Mucosa of rectum (tissue), 2 donors: Measurements from ENCODE around the gene IKZF5.

Experiments
- H3K27ac ChIP-seq, 2 donors: one replicate each; pipeline ENCODE4 v1.7.0; 2013; ENCODE audit warnings: inconsistent platforms in 2 of 2, low read depth in 2 of 2, low read length in 2 of 2
- H3K27me3 ChIP-seq, 2 donors: one replicate each; pipeline ENCODE4 v1.7.0; 2013; ENCODE audit warnings: low read length in 2 of 2; ENCODE audit not compliant: control insufficient read depth in 2 of 2, insufficient read depth in 2 of 2
- H3K36me3 ChIP-seq, 2 donors: one replicate each; pipeline ENCODE4 v1.7.0; 2013; ENCODE audit warnings: low read length in 2 of 2; ENCODE audit not compliant: control insufficient read depth in 2 of 2, insufficient read depth in 2 of 2
- H3K4me1 ChIP-seq, 2 donors: one replicate each; pipeline ENCODE4 v1.7.0; 2013; ENCODE audit warnings: low read length in 2 of 2, mild to moderate bottlenecking in 1 of 2; ENCODE audit not compliant: control insufficient read depth in 2 of 2, insufficient read depth in 2 of 2
- H3K4me3 ChIP-seq, 2 donors: one replicate each; pipeline ENCODE4 v1.7.0; 2013; ENCODE audit warnings: low read length in 2 of 2
- H3K9ac ChIP-seq, 2 donors: one replicate each; pipeline ENCODE4 v1.7.0; 2013; ENCODE audit warnings: low read length in 2 of 2, low read depth in 1 of 2, mild to moderate bottlenecking in 1 of 2
- H3K9me3 ChIP-seq, 2 donors: one replicate each; pipeline ENCODE4 v1.7.0; 2013; ENCODE audit warnings: low read length in 2 of 2; ENCODE audit not compliant: control insufficient read depth in 2 of 2
- donor health status: healthy.
- donor health status: Normal muscosa, but diverticular disease.

Gene IKZF5

DNA sequence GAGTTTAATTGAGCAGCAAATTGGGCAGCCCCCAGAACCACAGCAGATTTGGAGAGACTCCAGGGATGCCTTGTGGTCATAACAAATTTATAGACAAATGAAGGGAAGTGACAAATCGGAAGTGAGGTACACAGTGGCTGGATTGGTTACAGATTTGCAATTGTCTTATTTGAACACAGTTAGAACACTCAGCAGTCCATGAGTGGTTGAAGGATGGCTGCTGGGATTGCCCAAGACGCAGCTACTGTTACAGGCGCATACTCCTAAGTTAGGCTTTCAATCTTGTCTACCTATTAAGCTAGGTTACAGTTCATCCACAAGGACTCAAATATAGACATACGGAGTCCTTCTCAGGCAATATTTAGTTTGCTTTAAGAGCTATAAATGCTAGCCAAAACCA is 7.6 kb upstream of the IKZF5 start:
- Histone ChIP-seq H3K4me1 (no peaks in the 10 kb centered on the region), H3K9me3 (no peaks in the 10 kb centered on the region), H3K9ac (no peak overlapping the region), H3K36me3 (no peaks in the 10 kb centered on the region), H3K27me3 (no peaks in the 10 kb centered on the region), H3K4me3 (no peak overlapping the region), H3K27ac (no peak overlapping the region)

DNA sequence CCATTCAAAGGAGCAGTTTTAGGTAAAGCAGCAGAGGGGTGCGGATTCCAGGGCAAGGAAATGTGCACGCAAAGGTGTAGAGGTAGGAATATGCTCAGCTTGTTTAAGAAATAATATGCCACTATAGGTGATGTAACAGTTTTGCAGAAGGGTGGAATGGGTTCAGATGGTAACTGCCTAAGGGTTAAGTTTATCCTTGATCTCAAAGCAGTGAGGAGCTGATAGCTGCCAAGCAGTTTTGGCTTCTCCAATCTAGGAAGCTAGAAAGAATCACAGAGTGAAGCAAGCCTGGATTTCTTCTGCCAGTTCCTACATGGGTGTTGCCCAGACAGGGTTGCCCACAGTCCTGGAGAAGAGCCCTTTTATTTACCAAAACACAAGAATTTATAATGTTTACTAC is 6.2 kb upstream of the IKZF5 start:
- Histone ChIP-seq H3K9ac (no peak overlapping the region), H3K27me3 (no peaks in the 10 kb centered on the region), H3K27ac (no peak overlapping the region), H3K4me3 (no peak overlapping the region), H3K4me1 (peaks cover under 1 to 4% of the 10 kb centered on the region in 2 donors), H3K9me3 (no peaks in the 10 kb centered on the region), H3K36me3 (no peaks in the 10 kb centered on the region)

DNA sequence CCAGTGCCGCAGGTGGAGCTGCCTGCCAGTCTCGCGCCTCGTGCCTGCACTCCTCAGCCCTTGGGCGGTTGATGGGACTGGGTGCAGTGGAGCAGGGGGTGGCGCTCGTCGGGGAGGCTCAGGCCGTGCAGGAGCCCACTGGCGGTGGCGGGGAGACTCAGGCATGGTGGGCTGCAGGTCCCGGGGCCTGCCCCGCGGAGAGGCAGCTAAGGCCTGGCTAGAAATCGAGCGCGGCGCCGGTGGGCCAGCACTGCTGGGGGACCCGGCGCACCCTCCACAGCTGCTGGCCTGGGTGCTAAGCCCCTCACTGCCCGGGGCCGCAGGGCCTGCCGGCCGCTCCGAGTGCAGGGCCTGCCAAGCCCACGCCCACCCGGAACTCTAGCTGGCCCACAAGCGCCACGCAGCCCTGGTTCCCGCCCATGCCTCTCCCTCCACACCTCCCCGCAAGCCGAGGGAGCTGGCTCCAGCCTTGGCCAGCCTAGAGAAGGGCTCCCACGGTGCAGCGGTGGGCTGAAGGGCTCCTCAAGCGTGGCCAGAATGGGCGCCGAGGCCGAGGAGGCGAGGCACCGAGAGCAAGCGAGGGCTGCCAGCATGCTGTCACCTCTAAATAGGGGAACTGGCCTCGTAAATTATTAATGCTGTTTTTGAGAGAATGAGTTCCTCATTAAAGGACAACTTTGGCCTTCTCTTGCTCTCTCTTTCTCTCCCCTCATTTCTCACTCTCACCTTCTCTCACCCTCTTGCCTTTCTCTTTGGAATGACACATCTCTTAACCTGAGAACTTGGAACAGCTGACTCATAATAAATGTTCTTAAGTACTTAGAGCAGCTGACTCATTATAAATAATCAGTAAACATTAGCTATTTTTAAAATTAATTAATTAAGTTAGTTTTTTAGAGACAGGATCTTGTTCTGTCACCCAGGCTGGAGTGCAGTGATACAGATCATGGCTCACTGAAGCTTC is 5.1 kb upstream of the IKZF5 start:
- no peaks in the 10 kb centered on the region for H3K9me3 ChIP-seq
- H3K4me1 ChIP-seq: peaks cover 4 to 8% of the 10 kb centered on the region in 2 donors
- H3K4me3 ChIP-seq: no peak overlapping the region
- no peak overlapping the region for H3K9ac ChIP-seq
- no peaks in the 10 kb centered on the region for H3K36me3 ChIP-seq
- no peak overlapping the region for H3K27ac ChIP-seq
- H3K27me3 ChIP-seq: no peaks in the 10 kb centered on the region

DNA sequence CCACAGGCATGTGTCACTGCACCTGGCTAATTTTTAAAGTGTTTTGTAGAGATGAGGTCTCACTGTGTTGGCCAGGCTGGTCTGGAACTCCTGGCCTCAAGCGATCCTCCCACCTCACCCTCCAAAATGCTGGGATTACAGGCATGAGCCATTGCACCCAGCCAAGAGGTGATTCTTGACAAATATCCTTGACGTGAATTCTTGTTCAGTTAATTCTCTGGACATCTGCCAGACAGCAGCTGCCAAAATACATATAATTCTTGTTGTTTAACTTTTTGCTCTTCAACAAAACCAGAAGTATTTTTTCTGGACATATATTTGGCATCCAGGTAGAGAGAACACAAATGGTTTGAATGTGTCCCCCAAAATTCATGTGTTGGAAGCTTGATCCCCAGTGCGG is 3.4 kb upstream of the IKZF5 start:
- H3K4me3 ChIP-seq: no peak overlapping the region
- H3K4me1 ChIP-seq: peaks cover 12 to 15% of the 10 kb centered on the region in 2 donors
- H3K27ac ChIP-seq: no peak overlapping the region
- H3K27me3 ChIP-seq: no peaks in the 10 kb centered on the region
- H3K36me3 ChIP-seq: no peaks in the 10 kb centered on the region
- H3K9ac ChIP-seq: no peak overlapping the region
- H3K9me3 ChIP-seq: no peaks in the 10 kb centered on the region

DNA sequence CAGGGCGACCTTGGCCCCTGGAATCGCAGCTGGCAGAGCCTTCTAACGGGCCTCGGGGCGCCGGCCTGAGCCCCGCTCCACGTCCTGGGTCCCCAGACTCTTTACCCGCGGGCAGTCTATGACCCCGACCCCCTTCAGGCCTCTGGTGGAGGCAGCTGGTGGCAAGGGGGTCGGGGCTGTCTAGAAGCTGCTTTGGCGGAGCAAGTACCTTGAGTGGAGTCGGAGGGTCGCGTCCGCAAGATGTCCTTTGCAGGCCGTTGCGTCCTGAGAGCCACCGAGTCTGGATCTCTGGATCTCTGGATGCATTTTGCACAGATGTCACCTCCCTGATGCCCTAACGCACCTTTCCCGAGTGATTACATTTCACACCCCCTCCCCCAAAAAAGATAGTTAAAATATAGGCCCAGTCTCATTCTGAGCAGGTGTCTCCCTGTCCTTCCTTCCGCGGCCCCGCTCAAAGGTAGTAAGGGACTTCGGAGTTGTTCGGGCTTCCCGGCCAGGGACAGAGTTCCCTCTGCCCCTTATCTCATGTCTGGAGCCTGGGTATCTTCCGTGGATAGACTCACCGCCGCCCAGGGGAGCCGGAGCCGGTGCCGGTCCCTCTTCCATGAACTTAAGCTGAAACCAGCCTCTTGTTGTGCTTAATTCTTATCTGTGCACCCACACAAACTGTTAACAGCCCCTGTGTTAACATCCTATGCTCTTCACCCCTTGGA is 668 bp upstream of the IKZF5 start:
- Histone ChIP-seq H3K9ac (peak overlapping the region; percentile 83 to 92), H3K4me3 (peak overlapping the region; percentile 88 to 90), H3K4me1 (peaks cover 12 to 18% of the 10 kb centered on the region in 2 donors), H3K27me3 (no peaks in the 10 kb centered on the region), H3K9me3 (no peaks in the 10 kb centered on the region), H3K36me3 (no peaks in the 10 kb centered on the region), H3K27ac (peak overlapping the region; percentile 57 to 60)

DNA sequence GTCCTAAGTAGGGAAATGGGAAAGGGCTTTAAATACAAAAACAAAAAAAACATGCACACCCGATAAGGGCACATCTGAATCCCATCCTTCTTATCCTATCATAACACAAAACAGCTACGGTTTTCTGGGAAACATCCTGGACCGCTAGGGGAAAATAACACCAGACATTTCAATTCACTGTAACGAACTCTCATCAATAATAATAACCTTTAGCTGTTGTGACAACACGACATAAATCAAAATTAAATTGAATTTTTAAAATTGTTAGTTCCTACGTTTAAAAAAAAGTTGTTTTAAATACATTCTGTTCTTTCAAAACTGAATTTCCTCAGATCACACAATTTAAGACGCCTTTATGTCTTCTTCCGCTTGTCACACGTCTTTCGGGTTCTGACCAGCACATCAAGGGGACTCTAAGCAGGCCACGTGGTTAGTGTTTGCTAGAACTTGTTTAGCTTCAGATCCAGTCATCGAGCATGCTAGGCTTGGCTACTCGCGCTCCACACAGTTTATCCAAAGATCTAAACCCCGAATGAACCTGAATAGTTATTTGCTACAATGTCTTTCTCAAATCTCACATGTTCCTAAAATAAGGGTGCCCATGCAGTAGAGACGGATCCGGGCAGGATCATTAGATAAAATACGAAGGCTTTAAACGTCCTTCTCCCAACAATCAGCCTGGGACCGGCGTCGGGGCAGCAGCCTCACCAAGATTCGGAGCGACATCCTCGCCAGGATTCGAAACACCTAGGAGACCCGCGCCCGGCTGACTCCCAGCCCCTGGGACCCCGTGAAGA is 839 bp downstream of the IKZF5 start:
- Histone ChIP-seq H3K9ac (peak overlapping the region; percentile 92), H3K27ac (peak overlapping the region; percentile 90 to 93), H3K9me3 (no peaks in the 10 kb centered on the region), H3K4me1 (peaks cover 12 to 18% of the 10 kb centered on the region in 2 donors), H3K36me3 (no peaks in the 10 kb centered on the region), H3K4me3 (peak overlapping the region; percentile 87 to 96), H3K27me3 (no peaks in the 10 kb centered on the region)

DNA sequence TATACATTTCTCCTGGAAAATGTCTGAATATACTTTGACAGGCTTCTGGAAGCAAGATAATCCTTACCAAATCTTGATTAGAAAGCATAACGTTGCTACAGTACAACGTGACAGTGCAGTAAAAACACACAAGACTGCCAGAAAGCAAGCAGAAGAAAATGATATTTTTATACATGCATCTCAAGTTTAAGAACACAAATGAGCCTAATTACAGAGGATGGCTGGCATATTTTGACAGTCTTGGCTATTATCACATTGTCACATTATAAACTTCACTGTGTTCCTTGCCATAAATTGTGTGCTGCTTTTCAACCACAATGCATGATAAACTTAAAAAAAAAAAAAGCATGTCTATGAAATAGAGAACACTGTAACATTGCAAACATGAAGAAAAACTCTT is 4.3 kb downstream of the IKZF5 start:
- H3K27ac ChIP-seq: no peak overlapping the region
- no peak overlapping the region for H3K9ac ChIP-seq
- no peaks in the 10 kb centered on the region for H3K27me3 ChIP-seq
- no peaks in the 10 kb centered on the region for H3K36me3 ChIP-seq
- no peaks in the 10 kb centered on the region for H3K9me3 ChIP-seq
- H3K4me3 ChIP-seq: no peak overlapping the region
- peaks cover 7 to 13% of the 10 kb centered on the region in 2 donors for H3K4me1 ChIP-seq

DNA sequence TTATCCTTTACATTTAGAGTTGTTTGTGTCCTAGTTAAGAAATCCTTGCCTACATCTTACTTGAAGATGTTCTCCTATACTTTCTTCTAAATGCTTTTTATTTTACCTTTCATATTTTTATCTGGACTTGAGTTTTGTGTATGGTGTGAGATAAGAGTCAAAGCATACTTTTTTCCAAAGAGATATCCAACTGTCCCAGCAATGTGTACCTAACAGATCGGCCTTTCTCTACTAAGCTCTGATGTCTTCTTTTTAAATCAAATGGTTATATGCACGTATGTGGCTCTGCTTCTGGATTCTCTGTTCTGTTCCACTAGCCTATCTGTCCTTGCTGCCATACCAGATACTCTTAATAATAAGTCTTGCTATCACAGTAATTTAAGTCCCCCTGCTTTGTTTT is 7.2 kb downstream of the IKZF5 start:
- no peaks in the 10 kb centered on the region for H3K27me3 ChIP-seq
- no peak overlapping the region for H3K27ac ChIP-seq
- H3K9ac ChIP-seq: no peak overlapping the region
- peaks cover 9 to 13% of the 10 kb centered on the region in 2 donors for H3K36me3 ChIP-seq
- H3K9me3 ChIP-seq: no peaks in the 10 kb centered on the region
- no peak overlapping the region for H3K4me3 ChIP-seq
- H3K4me1 ChIP-seq: peaks cover 0 to 5% of the 10 kb centered on the region in 2 donors

DNA sequence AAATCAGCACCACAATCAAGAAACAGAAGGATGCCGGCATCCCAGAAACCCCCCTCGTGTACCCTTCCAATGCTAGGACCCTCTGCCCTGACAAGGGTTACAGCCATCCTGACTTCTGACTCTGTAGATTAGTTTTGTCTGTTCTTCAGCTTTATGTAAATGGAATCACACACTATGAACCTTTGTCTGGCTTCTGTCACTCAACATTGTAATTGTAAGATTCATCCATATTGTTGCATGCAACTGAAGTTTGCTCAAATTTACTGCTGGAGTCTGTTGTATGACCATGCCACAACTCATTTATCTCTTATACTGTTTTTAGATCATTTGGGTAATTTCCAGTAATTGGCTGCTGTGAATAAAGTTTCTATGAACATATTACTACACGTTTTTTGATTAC is 8.4 kb downstream of the IKZF5 start:
- H3K9ac ChIP-seq: no peak overlapping the region
- H3K4me1 ChIP-seq: peaks cover 0 to 5% of the 10 kb centered on the region in 2 donors
- H3K4me3 ChIP-seq: no peak overlapping the region
- H3K9me3 ChIP-seq: no peaks in the 10 kb centered on the region
- no peaks in the 10 kb centered on the region for H3K27me3 ChIP-seq
- H3K36me3 ChIP-seq: peaks cover 17 to 22% of the 10 kb centered on the region in 2 donors
- H3K27ac ChIP-seq: no peak overlapping the region
